Suprapubic skin (tissue), 4 donors: ENCODE measurements around the gene PRDX6. TPM values are rescaled to one million over a fixed set of nuclear protein-coding genes. Genes with fewer than 3 reads are reported as not detected.

Experiments used
- DNase-seq, 2 donors: peaks; one replicate each; pipeline ENCODE4 v3.0.0-alpha.2; 2019; ENCODE audit warnings: low spot score in 2 of 2
- H3K27ac ChIP-seq: fragments of 200-600 bp; sonication (generic); one replicate; pipeline ENCODE4 v1.5.1; 2019
- H3K27me3 ChIP-seq: fragments of 200-600 bp; sonication (generic); one replicate; pipeline ENCODE4 v1.5.1; 2019
- H3K36me3 ChIP-seq: fragments of 200-600 bp; sonication (generic); one replicate; pipeline ENCODE4 v1.5.1; 2019
- H3K4me1 ChIP-seq: fragments of 200-600 bp; sonication (generic); one replicate; pipeline ENCODE4 v1.5.1; 2019
- H3K4me3 ChIP-seq: fragments of 200-600 bp; sonication (generic); one replicate; pipeline ENCODE4 v1.5.1; 2019; ENCODE audit warnings: mild to moderate bottlenecking
- H3K9me3 ChIP-seq: fragments of 200-600 bp; sonication (generic); one replicate; pipeline ENCODE4 v1.5.1; 2019
- CTCF ChIP-seq, 2 donors: fragments of 200-600 bp in 1 of 2; fragments of 450-650 bp in 1 of 2; sonication (generic) in 1 of 2; IDR thresholded peaks; one replicate each; pipeline ENCODE4 v1.5.1; 2016 to 2019; ENCODE audit warnings: antibody characterized with exemption in 2 of 2, mild to moderate bottlenecking in 1 of 2, moderate library complexity in 1 of 2
- EP300 ChIP-seq: sonication (generic); formaldehyde crosslinking; IDR thresholded peaks from one replicate; pipeline ENCODE4 v1.6.1; 2017; ENCODE audit warnings: antibody characterized with exemption
- POLR2A ChIP-seq, 2 donors: fragments of 450-650 bp; IDR thresholded peaks; one replicate each; pipeline ENCODE4 v1.6.1; 2017; ENCODE audit warnings: antibody characterized with exemption in 2 of 2, mild to moderate bottlenecking in 2 of 2, moderate library complexity in 2 of 2
- POLR2AphosphoS5 ChIP-seq, 3 donors: sonication (generic); formaldehyde crosslinking; IDR thresholded peaks; one replicate each; pipeline ENCODE4 v1.6.1; 2017; ENCODE audit warnings: antibody characterized with exemption in 3 of 3
- WGBS: methylation state at CpG from one replicate; pipeline ENCODE4 v1.1.5; 2018; 5-methylcytosine and 5-hydroxymethylcytosine counted together
- total RNA-seq, 4 donors: library from RNA; depleted of rRNA; stranded (reverse); fragments of >200 nt; gene quantifications; one replicate each; pipeline ENCODE4 v1.1.0, GENCODE V29; 2016

PRDX6 gene
- total RNA-seq, 4 donors from 2014 or later: 151 to 223 (median 190) TPM

GRCh38 chr1:173475564-173476196 is 1.5 kb upstream of the PRDX6 start:
- H3K27me3 ChIP-seq: no peaks in the 10 kb centered on the region
- no peak overlapping the region for H3K27ac ChIP-seq
- H3K9me3 ChIP-seq: no peaks in the 10 kb centered on the region
- 25% methylated on average over 5 of the region's 5 CpGs for WGBS
- peaks cover 38% of the 10 kb centered on the region for H3K4me1 ChIP-seq
- peak overlapping the region; percentile 93 for H3K4me3 ChIP-seq
- peaks cover 2% of the 10 kb centered on the region for H3K36me3 ChIP-seq
- DNase-seq: no peak
- TF ChIP-seq POLR2A (IDR thresholded peaks at IDR 0.05) (no peak), POLR2AphosphoS5 (IDR thresholded peaks at IDR 0.05) (no peak), CTCF (IDR thresholded peaks at IDR 0.05) (no peak), EP300 (no peak)

- 32% methylated on average over 5 of the region's 5 CpGs for WGBS
- H3K36me3 ChIP-seq: peaks cover 2% of the 10 kb centered on the region
- H3K27me3 ChIP-seq: no peaks in the 10 kb centered on the region
- DNase-seq: no peak
- H3K4me3 ChIP-seq: peak overlapping the region; percentile 93
- H3K4me1 ChIP-seq: peaks cover 38% of the 10 kb centered on the region
- TF ChIP-seq EP300: no peak
- TF ChIP-seq POLR2AphosphoS5 (IDR thresholded peaks at IDR 0.05): no peak
- no peaks in the 10 kb centered on the region for H3K9me3 ChIP-seq
- H3K27ac ChIP-seq: peak overlapping the region; percentile 92
These were observed 904 bp upstream of the PRDX6 start for GRCh38 chr1:173476197-173476664.

GRCh38 chr1:173476665-173477285 is 360 bp upstream of the PRDX6 start:
- Histone ChIP-seq H3K27ac (peak overlapping the region; percentile 98), H3K4me1 (peaks cover 38% of the 10 kb centered on the region), H3K4me3 (peak overlapping the region; percentile 93), H3K36me3 (peaks cover 8% of the 10 kb centered on the region), H3K27me3 (no peaks in the 10 kb centered on the region), H3K9me3 (no peaks in the 10 kb centered on the region)
- TF ChIP-seq CTCF (IDR thresholded peaks at IDR 0.05) (no peak), POLR2AphosphoS5 (IDR thresholded peaks at IDR 0.05) (peak in 2 of 3 donors; percentile 41 to 66), POLR2A (IDR thresholded peaks at IDR 0.05) (peak in 1 of 2 donors; percentile 40)
- WGBS: 3% methylated on average over 15 of the region's 62 CpGs
- DNase-seq: peak; percentile 95 to 96

GRCh38 chr1:173478094-173478674 is 1.0 kb downstream of the PRDX6 start:
- no peaks in the 10 kb centered on the region for H3K9me3 ChIP-seq
- WGBS: 4% methylated on average over 9 of the region's 9 CpGs
- H3K27ac ChIP-seq: peak overlapping the region; percentile 98
- H3K4me3 ChIP-seq: peak overlapping the region; percentile 93
- no peaks in the 10 kb centered on the region for H3K27me3 ChIP-seq
- H3K36me3 ChIP-seq: peaks cover 22% of the 10 kb centered on the region
- DNase-seq: peak in 1 of 2 donors; percentile 75
- H3K4me1 ChIP-seq: peaks cover 38% of the 10 kb centered on the region
- TF ChIP-seq POLR2AphosphoS5 (IDR thresholded peaks at IDR 0.05): no peak

GRCh38 chr1:173479649-173480048 is 2.5 kb downstream of the PRDX6 start:
- no peak for DNase-seq
- Histone ChIP-seq H3K4me3 (no peak overlapping the region), H3K27ac (no peak overlapping the region), H3K36me3 (peaks cover 36% of the 10 kb centered on the region), H3K4me1 (peaks cover 38% of the 10 kb centered on the region), H3K27me3 (no peaks in the 10 kb centered on the region), H3K9me3 (no peaks in the 10 kb centered on the region)
- 55% methylated on average over 4 of the region's 4 CpGs for WGBS
- TF ChIP-seq POLR2A (IDR thresholded peaks at IDR 0.05): no peak
- TF ChIP-seq EP300: no peak
- no peak for TF ChIP-seq CTCF (IDR thresholded peaks at IDR 0.05)

- no peak for TF ChIP-seq POLR2A (IDR thresholded peaks at IDR 0.05)
- TF ChIP-seq POLR2AphosphoS5 (IDR thresholded peaks at IDR 0.05): no peak
- no peak for TF ChIP-seq CTCF (IDR thresholded peaks at IDR 0.05)
- TF ChIP-seq EP300: no peak
- no peak overlapping the region for H3K4me3 ChIP-seq
- peaks cover 27% of the 10 kb centered on the region for H3K4me1 ChIP-seq
- no peak overlapping the region for H3K27ac ChIP-seq
- no peaks in the 10 kb centered on the region for H3K9me3 ChIP-seq
- H3K36me3 ChIP-seq: peaks cover 53% of the 10 kb centered on the region
- no peak for DNase-seq
- H3K27me3 ChIP-seq: no peaks in the 10 kb centered on the region
- 93% methylated on average over 1 of the region's 1 CpG for WGBS
These were observed 4.1 kb downstream of the PRDX6 start for GRCh38 chr1:173481195-173481772.
